ENCODE results near the gene PLXDC2.
"Not testable (repeated sequence)": the region's sequence is repeated elsewhere in the genome, so short reads cannot be mapped to it uniquely, and the experiment has no call there.

GRCh38 chr10:20209098-20209497 is 392.9 kb downstream of the PLXDC2 start:
- not testable (repeated sequence) for TF ChIP-seq CTCF, POLR2A (IDR thresholded peaks at IDR 0.05)
